B cell (primary cell): ENCODE measurements around the gene ETV6. TPM values are rescaled to one million over a fixed set of nuclear protein-coding genes. Genes with fewer than 3 reads are reported as not detected.

Experiments
- ATAC-seq: fragments of 200-7000 bp; cut with Tn5 transposase; one replicate; pipeline ENCODE4 v1.10.0; 2021; ENCODE audit warnings: low read depth, mild to moderate bottlenecking, moderate number of reproducible peaks, moderate library complexity
- CTCF ChIA-PET: fragments of 350-600 bp; sonication (Branson Sonifier 250); formaldehyde crosslinking; loops from one replicate; lab custom pipeline; 2021; ENCODE audit warnings: antibody characterized with exemption, inconsistent platforms; lab: Charles Lee
- POLR2A ChIA-PET: fragments of 350-600 bp; sonication (Branson Sonifier 250); formaldehyde crosslinking; loops from one replicate; lab custom pipeline; 2021; ENCODE audit warnings: antibody characterized with exemption; lab: Charles Lee
- DNase-seq: peaks from one replicate; pipeline ENCODE4 v3.0.0; 2013
- H2AFZ ChIP-seq: 2 replicates; pipeline ENCODE4 v1.6.1; 2012; ENCODE audit warnings: mild to moderate bottlenecking, low read depth, low read length; ENCODE audit not compliant: insufficient read depth, poor library complexity, severe bottlenecking
- H3K27ac ChIP-seq, 2 donors: 1 replicate in 1 of 2; 2 replicates in 1 of 2; pipeline ENCODE4 v1.5.1; 2012 to 2013; ENCODE audit warnings: low read length in 2 of 2, mild to moderate bottlenecking in 2 of 2, moderate library complexity in 1 of 2
- H3K27me3 ChIP-seq, 4 experiments: fragments of 200-600 bp in 1 of 4; sonication (generic) in 1 of 4; replicated peaks in 1 of 4; 1 replicate in 2 of 4; 2 replicates in 2 of 4; pipeline versions ENCODE4 v1.6.1 to v1.7.0; 2013 to 2016; ENCODE audit warnings: low read length in 3 of 4, mild to moderate bottlenecking in 2 of 4, mixed read lengths in 1 of 4, moderate library complexity in 1 of 4; ENCODE audit not compliant: insufficient read depth in 4 of 4, control insufficient read depth in 3 of 4; ENCODE audit errors: control extremely low read depth in 1 of 4
- H3K36me3 ChIP-seq, 2 experiments: replicated peaks in 1 of 2; 1 replicate in 1 of 2; 2 replicates in 1 of 2; pipeline versions ENCODE4 v1.6.1 to v1.7.1; 2013; ENCODE audit warnings: low read length in 1 of 2; ENCODE audit not compliant: insufficient read depth in 2 of 2, control insufficient read depth in 1 of 2; ENCODE audit errors: control extremely low read depth in 1 of 2, extremely low read depth in 1 of 2
- H3K4me1 ChIP-seq, 2 donors: fragments of 200-600 bp in 1 of 2; sonication (generic) in 1 of 2; 1 replicate in 1 of 2; 2 replicates in 1 of 2; pipeline versions ENCODE4 v1.5.1 to v1.6.1; 2013 to 2017; ENCODE audit warnings: low read length in 2 of 2; ENCODE audit not compliant: control insufficient read depth in 2 of 2, insufficient read depth in 2 of 2
- H3K4me2 ChIP-seq: replicated peaks from 2 replicates; pipeline ENCODE3; 2012; ENCODE audit warnings: mild to moderate bottlenecking, low read depth, low read length; ENCODE audit not compliant: poor library complexity, severe bottlenecking
- H3K4me3 ChIP-seq, 5 experiments: fragments of 200-600 bp in 1 of 5; sonication (generic) in 1 of 5; 1 replicate in 3 of 5; 2 replicates in 2 of 5; pipeline versions ENCODE4 v1.5.1 to v1.7.0; 2011 to 2016; ENCODE audit warnings: low read length in 4 of 5, mild to moderate bottlenecking in 4 of 5, low read depth in 2 of 5, control low read depth in 1 of 5, moderate library complexity in 1 of 5; ENCODE audit not compliant: insufficient read depth in 1 of 5; ENCODE audit errors: control extremely low read depth in 1 of 5, extremely low read depth in 1 of 5
- H3K79me2 ChIP-seq: fragments of 200-600 bp; sonication (generic); one replicate; pipeline ENCODE4 v1.6.0; 2016; ENCODE audit warnings: low read length; ENCODE audit not compliant: control insufficient read depth, insufficient read depth
- H3K9ac ChIP-seq: fragments of 200-600 bp; sonication (generic); 2 replicates; pipeline ENCODE4 v1.6.1; 2017; ENCODE audit warnings: mild to moderate bottlenecking, low read length, moderate library complexity
- H3K9me3 ChIP-seq, 3 donors: one replicate each; pipeline versions ENCODE4 v1.6.1 to v1.7.1; 2013; ENCODE audit warnings: low read length in 2 of 3; ENCODE audit not compliant: control insufficient read depth in 2 of 3, insufficient read depth in 1 of 3; ENCODE audit errors: control extremely low read depth in 1 of 3
- H4K20me1 ChIP-seq: 2 replicates; pipeline ENCODE4 v1.6.0; 2012; ENCODE audit warnings: mild to moderate bottlenecking, low read length; ENCODE audit not compliant: insufficient read depth, control insufficient read depth, poor library complexity, severe bottlenecking
- H3K27ac Mint-ChIP-seq: one replicate; pipeline ENCODE4 v1.8.0; 2021; ENCODE audit warnings: mixed read lengths
- H3K27me3 Mint-ChIP-seq: one replicate; pipeline ENCODE4 v1.8.0; 2021; ENCODE audit warnings: mixed read lengths
- H3K4me1 Mint-ChIP-seq: one replicate; pipeline ENCODE4 v1.8.0; 2021; ENCODE audit warnings: mixed read lengths
- H3K4me3 Mint-ChIP-seq: one replicate; pipeline ENCODE4 v1.8.0; 2021; ENCODE audit warnings: mixed read lengths
- H3K9me3 Mint-ChIP-seq: one replicate; pipeline ENCODE4 v1.8.0; 2022; ENCODE audit warnings: mixed read lengths; ENCODE audit not compliant: insufficient read depth
- CTCF ChIP-seq: fragments of 200-600 bp; IDR thresholded peaks from one replicate; pipeline ENCODE4 v1.8.0; 2022; ENCODE audit warnings: antibody characterized with exemption, mild to moderate bottlenecking
- EZH2 ChIP-seq: IDR thresholded peaks from 2 replicates; pipeline ENCODE4 v1.6.1; 2012; ENCODE audit warnings: borderline replicate concordance, low read depth, mild to moderate bottlenecking, moderate library complexity, low read length; ENCODE audit not compliant: insufficient read depth, poor library complexity, severe bottlenecking
- WGBS: methylation state at CpG from one replicate; pipeline ENCODE4 v1.1.5; 2013; ENCODE audit warnings: missing lambda C conversion rate; ENCODE audit not compliant: insufficient coverage; 5-methylcytosine and 5-hydroxymethylcytosine counted together
- intact Hi-C: fragments of 100-400 bp; cut with micrococcal nuclease; formaldehyde crosslinking; loops from one replicate; pipeline ENCODE4 v1.10.0; 2022
- polyA plus RNA-seq: library from polyadenylated mRNA; depleted of rRNA; stranded (reverse); fragments of >200 nt; gene quantifications from 2 replicates; pipeline ENCODE4 v1.2.3, GENCODE V29; 2012
- total RNA-seq, 2 donors: library from RNA; stranded (reverse); fragments of 120-200 nt in 1 of 2; gene quantifications; 1 replicate in 1 of 2; 2 replicates in 1 of 2; pipeline versions ENCODE4 v1.2.3 to v1.2.4, GENCODE V29; 2013 to 2022

Gene ETV6
- total and polyA plus RNA-seq, 2 donors (not counting 1 experiment from before 2014, with no cell fraction given): 17.4 to 123 TPM

- H3K79me2 ChIP-seq: no peaks in the 10 kb centered on the region
- H3K27me3 Mint-ChIP-seq: no peaks in the 10 kb centered on the region
- H3K4me1 ChIP-seq: peaks cover 10 to 18% of the 10 kb centered on the region in 2 donors
- peaks cover 25% of the 10 kb centered on the region for H3K4me1 Mint-ChIP-seq
- H3K9me3 Mint-ChIP-seq: no peaks in the 10 kb centered on the region
- POLR2A ChIA-PET: no interaction called here
- H3K4me2 ChIP-seq: no peak overlapping the region
- no peaks in the 10 kb centered on the region for H4K20me1 ChIP-seq
- WGBS: 98% methylated on average over 10 of the region's 13 CpGs
- no peak overlapping the region for H3K9ac ChIP-seq
- DNase-seq (no peak), ATAC-seq (no peak)
- no peak overlapping the region for H3K4me3 ChIP-seq
- no peaks in the 10 kb centered on the region for H3K27me3 ChIP-seq
- intact Hi-C loops: loop anchor here (2.0 kb wide), 1 partner anchor 17 kb away; no protein-coding TSS in a partner anchor
- H2AFZ ChIP-seq: no peak overlapping the region
- peak overlapping the region; percentile 34 for H3K27ac Mint-ChIP-seq
- no peak overlapping the region for H3K27ac ChIP-seq
- H3K9me3 ChIP-seq: no peaks in the 10 kb centered on the region
- TF ChIP-seq EZH2 (no peak), CTCF (no peak)
- CTCF ChIA-PET: interaction anchor here (1.3 kb wide), 1 partner anchor 280 kb away, joined by 3 read pairs; no protein-coding TSS in a partner anchor
- H3K4me3 Mint-ChIP-seq: no peak overlapping the region
- peaks cover 5 to 47% of the 10 kb centered on the region in 2 experiments for H3K36me3 ChIP-seq
Measured at GRCh38 chr12:11854011-11854499, 204.6 kb downstream of the ETV6 start.

GRCh38 chr12:11855983-11856374, 206.5 kb downstream of the ETV6 start:
- Histone ChIP-seq H3K27ac (no peak overlapping the region), H2AFZ (no peak overlapping the region), H3K4me3 (no peak overlapping the region), H3K9ac (no peak overlapping the region), H3K4me1 (peaks cover 10 to 18% of the 10 kb centered on the region in 2 donors), H3K36me3 (peaks cover 10 to 44% of the 10 kb centered on the region in 2 experiments), H3K4me2 (peak overlapping the region; percentile 28), H3K27me3 (no peaks in the 10 kb centered on the region), H3K79me2 (no peaks in the 10 kb centered on the region), H4K20me1 (no peaks in the 10 kb centered on the region), H3K9me3 (no peaks in the 10 kb centered on the region)
- POLR2A ChIA-PET: interaction anchor here (0.9 kb wide), 1 partner anchor 110 kb away, joined by 3 read pairs; no protein-coding TSS in a partner anchor
- intact Hi-C loops: loop anchor here (2.0 kb wide), 1 partner anchor 19 kb away; no protein-coding TSS in a partner anchor
- 34% methylated on average over 4 of the region's 4 CpGs for WGBS
- ATAC-seq: peak; percentile 10
- Mint-ChIP-seq H3K4me3 (peak overlapping the region; percentile 58), H3K27ac (peak overlapping the region; percentile 34), H3K4me1 (peaks cover 27% of the 10 kb centered on the region), H3K27me3 (no peaks in the 10 kb centered on the region), H3K9me3 (no peaks in the 10 kb centered on the region)
- DNase-seq: no peak
- CTCF ChIA-PET: interaction anchor here (0.8 to 2.2 kb wide), 4 partner anchors 12 to 276 kb away, joined by 3 to 8 read pairs (median 4); no protein-coding TSS in a partner anchor
- TF ChIP-seq EZH2 (no peak), CTCF (no peak)
